ENCODE data around the gene RPS27A.
"Not testable (repeated sequence)": the region's sequence is repeated elsewhere in the genome, so short reads cannot be mapped to it uniquely, and the experiment has no call there.

Gene RPS27A

GRCh38 chr2:55232084-55232862, at the start of gene RPS27A, which contains the start of gene CLHC1:
Gene RPS27A, plus strand, starts transcription at chr2:55232688. Its CDS starts 137 bp downstream, at chr2:55232825.
Gene CLHC1, minus strand, starts transcription at chr2:55232293. Its CDS starts 9,882 bp downstream, at chr2:55222411.
- DNase-seq, result peak; percentile 95

GRCh38 chr2:55186837-55187236, 45.7 kb upstream of the RPS27A start:
- not testable (repeated sequence) for DNase-seq

- not testable (repeated sequence) for DNase-seq
Measured at GRCh38 chr2:55191888-55192287, 40.6 kb upstream of the RPS27A start.

- no peak for DNase-seq
Measured at GRCh38 chr2:55196526-55196925, 36.0 kb upstream of the RPS27A start.

- DNase-seq, result no peak
Measured at GRCh38 chr2:55200416-55200815, 32.1 kb upstream of the RPS27A start.

GRCh38 chr2:55204536-55204935, 28.0 kb upstream of the RPS27A start:
- DNase-seq, result no peak

GRCh38 chr2:55204950-55205349, 27.5 kb upstream of the RPS27A start:
- DNase-seq, result no peak

GRCh38 chr2:55213822-55214221, 18.7 kb upstream of the RPS27A start:
- no peak for DNase-seq

GRCh38 chr2:55223958-55224760, 8.3 kb upstream of the RPS27A start:
- no peak for DNase-seq

- DNase-seq, result no peak
Measured at GRCh38 chr2:55224761-55225261, 7.7 kb upstream of the RPS27A start.

GRCh38 chr2:55225481-55226020, 6.9 kb upstream of the RPS27A start:
- no peak for DNase-seq

- DNase-seq, result not testable (repeated sequence)
Measured at GRCh38 chr2:55227437-55228225, 4.9 kb upstream of the RPS27A start.

- no peak for DNase-seq
Measured at GRCh38 chr2:55228226-55228563, 4.3 kb upstream of the RPS27A start.

- no peak for DNase-seq
Measured at GRCh38 chr2:55229221-55229620, 3.3 kb upstream of the RPS27A start.

- DNase-seq, result no peak
Measured at GRCh38 chr2:55230551-55230950, 1.9 kb upstream of the RPS27A start.

GRCh38 chr2:55231546-55232083, 873 bp upstream of the RPS27A start:
- no peak for DNase-seq

- DNase-seq, result no peak
Measured at GRCh38 chr2:55232863-55233657, 572 bp downstream of the RPS27A start.

- DNase-seq, result no peak
Measured at GRCh38 chr2:55233658-55233940, 1.1 kb downstream of the RPS27A start.

GRCh38 chr2:55235724-55236538, 3.4 kb downstream of the RPS27A start:
- DNase-seq, result no peak

- DNase-seq, result no peak
Measured at GRCh38 chr2:55236992-55237543, 4.6 kb downstream of the RPS27A start.
